Ovary (tissue), 9 donors: Measurements from ENCODE around the gene CYP27B1. TPM values are rescaled to one million over a fixed set of nuclear protein-coding genes. Genes with fewer than 3 reads are reported as not detected.
A peak's percentile ranks its signal among the peaks of the same experiment; 100 is the strongest.

Source experiments
- DNase-seq, 5 donors: peaks; one replicate each; pipeline ENCODE4 v3.0.0-alpha.2; 2019 to 2020
- H3K27ac ChIP-seq, 2 donors: fragments of 200-600 bp; one replicate each; pipeline versions ENCODE4 v1.5.1 to v1.8.0; 2019 to 2022
- H3K27me3 ChIP-seq: fragments of 200-600 bp; one replicate; pipeline ENCODE4 v1.8.0; 2022
- H3K36me3 ChIP-seq: fragments of 200-600 bp; sonication (generic); one replicate; pipeline ENCODE4 v1.5.1; 2019
- H3K4me1 ChIP-seq: one replicate; pipeline ENCODE4 v1.8.1; 2013; ENCODE audit warnings: mild to moderate bottlenecking, moderate library complexity; ENCODE audit not compliant: insufficient read depth
- H3K4me3 ChIP-seq: fragments of 200-600 bp; sonication (generic); one replicate; pipeline ENCODE4 v1.5.1; 2017
- H3K9me3 ChIP-seq, 2 donors: fragments of 200-600 bp in 1 of 2; sonication (generic) in 1 of 2; one replicate each; pipeline versions ENCODE4 v1.5.1 to v1.8.1; 2013 to 2019; ENCODE audit warnings: mild to moderate bottlenecking in 1 of 2, moderate library complexity in 1 of 2
- EP300 ChIP-seq: sonication (generic); formaldehyde crosslinking; IDR thresholded peaks from one replicate; pipeline ENCODE4 v1.6.1; 2017; ENCODE audit warnings: antibody characterized with exemption
- POLR2A ChIP-seq: fragments of 450-650 bp; IDR thresholded peaks from one replicate; pipeline ENCODE4 v1.6.1; 2017; ENCODE audit warnings: antibody characterized with exemption, mild to moderate bottlenecking, moderate library complexity
- WGBS, 3 donors: extraction: QIAGEN DNeasy Blood & Tissue Kit in 1 of 3; methylation state at CpG; one replicate each; pipeline versions ENCODE4 v1.1.5 to v1.1.7; 2013 to 2017; 5-methylcytosine and 5-hydroxymethylcytosine counted together
- intact Hi-C, 4 donors: fragments of 100-400 bp; cut with DNase I; formaldehyde crosslinking; loops; one replicate each; pipeline versions ENCODE4 v1.11.0 to v1.15.1; 2022 to 2023
- polyA plus RNA-seq, 2 donors: library from polyadenylated mRNA; stranded (reverse); fragments of 200-250 nt in 1 of 2; fragments of 350-450 nt in 1 of 2; fragmentation: Illumina TruSeq in 1 of 2; extraction: RNeasy Lipid Tissue Mini Kit (QIAGEN cat#74804) in 1 of 2; gene quantifications; one replicate each; pipeline ENCODE4 v1.2.3, GENCODE V29; 2013 to 2014
- total RNA-seq, 7 donors: library from RNA; depleted of rRNA in 2 of 7; stranded (reverse); fragments of >200 nt in 2 of 7; fragmentation: NEBNext Ultra II Directional in 3 of 7; extraction: Animal tissue kit (Norgen Biotek cat#: 25700) in 3 of 7; gene quantifications; one replicate each; pipeline versions ENCODE4 v1.1.0 to v1.2.4, GENCODE V29; 2016 to 2023
- TF ChIP-seq, protein P1 (sequence below), 3 donors: fragments of 450-650 bp in 2 of 3; fragments of 200-600 bp in 1 of 3; IDR thresholded peaks; one replicate each; pipeline versions ENCODE4 v1.5.1 to v1.8.0; 2016 to 2022; ENCODE audit warnings: antibody characterized with exemption in 3 of 3, mild to moderate bottlenecking in 1 of 3
- donor health status: DM: no; HTN: no; CAD: no; lungs with moderate emphysema.
- donor health status: DM: no; HTN: no; CAD: no.
- donor health status: Bipolar disorder and iron deficiency.
- donor health status: DM: yes; HTN: yes; CAD: no.
- donor health status: DM: no; HTN: no; CAD: no.
- donor health status: DM: yes; HTN: yes; CAD: no.

The CYP27B1 gene
- total and polyA plus RNA-seq, 9 donors, result 0.12 to 2.5 (median 0.92) TPM

DNA sequence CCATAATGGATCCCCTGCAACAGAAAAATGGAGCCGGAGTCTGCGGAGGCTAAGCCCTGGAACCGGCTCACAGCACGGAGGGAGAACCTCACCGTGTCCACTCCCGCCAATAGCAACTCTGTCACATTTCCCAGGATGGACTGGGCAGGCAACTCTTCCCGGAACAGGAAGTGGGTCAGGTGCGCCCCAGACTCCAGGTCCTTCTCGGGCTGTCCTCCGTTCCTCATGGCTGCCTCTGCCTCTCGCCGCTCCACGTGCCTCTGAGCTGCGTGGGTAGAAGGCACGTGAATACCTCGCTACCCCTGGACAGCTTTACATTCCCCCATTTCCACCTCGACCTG is 2.2 kb downstream of the CYP27B1 start:
- H3K9me3 ChIP-seq, result no peaks in the 10 kb centered on the region
- H3K4me1 ChIP-seq, result peaks cover 12% of the 10 kb centered on the region
- peak overlapping the region; percentile 6 for H3K4me3 ChIP-seq
- H3K36me3 ChIP-seq, result no peaks in the 10 kb centered on the region
- intact Hi-C loops, result no loop called here
- TF ChIP-seq EP300 (no peak), POLR2A (no peak)
- TF ChIP-seq, protein P1, sequence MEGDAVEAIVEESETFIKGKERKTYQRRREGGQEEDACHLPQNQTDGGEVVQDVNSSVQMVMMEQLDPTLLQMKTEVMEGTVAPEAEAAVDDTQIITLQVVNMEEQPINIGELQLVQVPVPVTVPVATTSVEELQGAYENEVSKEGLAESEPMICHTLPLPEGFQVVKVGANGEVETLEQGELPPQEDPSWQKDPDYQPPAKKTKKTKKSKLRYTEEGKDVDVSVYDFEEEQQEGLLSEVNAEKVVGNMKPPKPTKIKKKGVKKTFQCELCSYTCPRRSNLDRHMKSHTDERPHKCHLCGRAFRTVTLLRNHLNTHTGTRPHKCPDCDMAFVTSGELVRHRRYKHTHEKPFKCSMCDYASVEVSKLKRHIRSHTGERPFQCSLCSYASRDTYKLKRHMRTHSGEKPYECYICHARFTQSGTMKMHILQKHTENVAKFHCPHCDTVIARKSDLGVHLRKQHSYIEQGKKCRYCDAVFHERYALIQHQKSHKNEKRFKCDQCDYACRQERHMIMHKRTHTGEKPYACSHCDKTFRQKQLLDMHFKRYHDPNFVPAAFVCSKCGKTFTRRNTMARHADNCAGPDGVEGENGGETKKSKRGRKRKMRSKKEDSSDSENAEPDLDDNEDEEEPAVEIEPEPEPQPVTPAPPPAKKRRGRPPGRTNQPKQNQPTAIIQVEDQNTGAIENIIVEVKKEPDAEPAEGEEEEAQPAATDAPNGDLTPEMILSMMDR (IDR thresholded peaks at IDR 0.05), result no peak
- 18 to 19% (median 18%) methylated on average over 17 of the region's 17 CpGs for WGBS, 3 donors
- H3K27me3 ChIP-seq, result no peaks in the 10 kb centered on the region
- no peak for DNase-seq
- H3K27ac ChIP-seq, result no peak overlapping the region

DNA sequence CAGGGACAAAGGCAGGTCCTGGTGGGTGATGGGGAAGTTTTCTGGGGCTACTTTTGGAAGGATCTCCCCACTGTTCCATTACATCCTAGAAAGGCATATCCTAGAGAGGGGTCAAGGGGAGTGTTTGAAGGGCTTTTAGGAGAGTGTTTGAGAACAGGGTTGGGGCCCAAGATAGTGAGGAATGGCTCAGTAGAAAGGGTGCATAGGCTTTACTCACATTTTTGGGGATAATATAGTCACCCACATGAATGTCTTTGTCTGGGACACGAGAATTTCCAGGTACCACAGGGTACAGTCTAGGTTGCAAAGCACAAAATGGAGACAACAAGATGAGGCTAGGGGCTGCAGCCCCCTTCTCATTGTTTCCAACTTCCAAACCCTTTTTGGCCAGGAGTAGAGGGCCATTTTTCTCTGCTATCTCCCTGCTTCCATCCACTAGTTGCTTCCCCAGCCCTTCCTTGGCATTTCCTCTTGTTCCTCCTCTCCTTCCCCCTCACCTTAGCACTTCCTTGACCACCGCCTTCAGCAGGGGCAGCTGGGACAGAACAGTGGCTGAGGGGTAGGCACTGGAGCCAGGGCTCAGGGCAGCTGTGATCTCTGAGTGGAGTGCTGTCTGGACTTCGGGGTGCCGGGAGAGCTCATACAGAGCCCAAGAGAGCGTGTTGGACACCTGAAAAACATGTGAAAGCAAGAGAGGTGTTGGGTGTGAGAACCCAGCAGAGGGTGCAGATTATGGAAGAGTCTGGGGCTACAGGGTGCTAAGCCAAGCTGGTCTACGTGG is 2.8 kb downstream of the CYP27B1 start:
- Histone ChIP-seq H3K4me1 (peaks cover 12% of the 10 kb centered on the region), H3K9me3 (no peaks in the 10 kb centered on the region), H3K36me3 (no peaks in the 10 kb centered on the region), H3K27ac (no peak overlapping the region), H3K4me3 (no peak overlapping the region), H3K27me3 (no peaks in the 10 kb centered on the region)
- 77 to 78% (median 77%) methylated on average over 6 of the region's 6 CpGs for WGBS, 3 donors
- DNase-seq, result no peak
- TF ChIP-seq, protein P1 (IDR thresholded peaks at IDR 0.05), result no peak
- no peak for TF ChIP-seq EP300
- no peak for TF ChIP-seq POLR2A
- intact Hi-C loops, result no loop called here

DNA sequence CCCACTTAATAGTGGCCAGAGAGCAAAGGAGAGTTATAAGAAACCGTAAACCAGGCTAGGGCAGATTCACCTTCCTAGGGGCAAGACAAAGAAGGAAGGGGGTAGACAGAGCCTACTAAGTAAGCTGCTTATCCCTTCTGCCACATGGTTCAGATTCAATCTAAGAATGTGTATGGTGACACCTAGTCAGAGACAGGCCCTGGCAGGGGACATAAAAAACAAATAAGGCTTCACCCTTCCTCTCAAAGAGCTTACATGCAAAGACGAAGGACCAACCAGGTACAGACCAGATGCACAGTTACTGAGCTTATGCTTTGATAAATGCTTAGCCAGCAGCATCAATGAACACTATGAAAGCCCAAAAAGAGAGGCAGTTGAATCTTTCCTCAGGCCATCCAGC is 4.4 kb downstream of the CYP27B1 start:
- WGBS, 3 donors, result 83 to 90% (median 88%) methylated on average over 2 of the region's 2 CpGs
- Histone ChIP-seq H3K4me3 (no peak overlapping the region), H3K4me1 (peaks cover 12% of the 10 kb centered on the region), H3K27ac (no peak overlapping the region), H3K36me3 (no peaks in the 10 kb centered on the region), H3K27me3 (no peaks in the 10 kb centered on the region), H3K9me3 (peaks cover 0 to 10% of the 10 kb centered on the region in 2 donors)
- TF ChIP-seq, protein P1 (IDR thresholded peaks at IDR 0.05), result no peak
- no peak for TF ChIP-seq POLR2A
- TF ChIP-seq EP300, result no peak
- DNase-seq, result no peak
- intact Hi-C loops, result no loop called here

DNA sequence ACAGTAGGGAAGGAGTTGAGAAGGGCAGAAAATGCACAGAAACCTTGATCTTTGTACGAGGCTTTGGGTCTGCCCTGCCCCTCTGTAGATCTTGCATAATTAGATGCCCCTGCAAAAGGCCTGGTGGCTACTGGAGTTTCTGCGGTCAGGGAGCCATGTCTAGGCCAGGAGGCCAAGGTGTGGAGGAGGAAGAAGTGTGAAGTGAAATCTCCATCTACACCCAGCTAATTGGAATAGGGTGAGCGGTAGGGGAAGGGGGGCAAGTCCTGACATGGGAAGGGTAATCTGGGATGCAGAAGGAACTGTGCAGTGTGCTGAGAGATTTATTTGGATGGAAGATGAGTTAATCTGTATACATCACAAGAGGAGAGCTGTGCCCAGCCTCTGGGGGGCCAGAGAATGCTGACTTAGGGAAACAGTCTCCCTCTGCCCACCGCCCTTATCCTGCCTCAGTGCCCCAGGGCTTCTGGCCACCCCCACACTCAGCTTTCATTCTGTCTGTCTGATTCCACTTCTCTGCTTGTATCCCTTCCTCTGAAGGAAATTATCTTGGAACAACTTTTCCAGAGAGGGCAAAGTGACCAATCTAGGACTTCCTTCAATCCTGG is 5.4 kb downstream of the CYP27B1 start:
- DNase-seq, result no peak
- TF ChIP-seq, protein P1 (IDR thresholded peaks at IDR 0.05), result no peak
- no peak for TF ChIP-seq POLR2A
- no peak for TF ChIP-seq EP300
- no peak overlapping the region for H3K27ac ChIP-seq
- intact Hi-C loops, result no loop called here
- H3K36me3 ChIP-seq, result no peaks in the 10 kb centered on the region
- no peaks in the 10 kb centered on the region for H3K27me3 ChIP-seq
- peaks cover 7% of the 10 kb centered on the region for H3K4me1 ChIP-seq
- no peak overlapping the region for H3K4me3 ChIP-seq
- WGBS, 3 donors, result 80 to 85% (median 83%) methylated on average over 4 of the region's 4 CpGs
- H3K9me3 ChIP-seq, result peaks cover 0 to 10% of the 10 kb centered on the region in 2 donors
